Natural killer cell treated with Interleukin-12 subunit alpha and Interleukin-12 subunit beta and Interleukin-15 and Interleukin-18, amount 100 ng/mL, for 72 hours (primary cell): ENCODE data around the gene SCN3A. TPM values are rescaled to one million over a fixed set of nuclear protein-coding genes. Genes with fewer than 3 reads are reported as not detected.

Experiments used
- ATAC-seq, 2 donors: fragments of 150-1000 bp; cut with Tn5 transposase in 1 of 2; sonication (Bioruptor Pico), chemical (Tn5 transposase) in 1 of 2; 2 replicates each; pipeline ENCODE4 v1.10.0; 2021
- DNase-seq: peaks from one replicate; pipeline ENCODE4 v3.0.0; 2022; ENCODE audit warnings: low spot score
- H3K27ac Mint-ChIP-seq, 2 donors: 1 replicate in 1 of 2; 2 replicates in 1 of 2; pipeline ENCODE4 v1.8.0; 2022; ENCODE audit warnings: mixed read lengths in 2 of 2, mild to moderate bottlenecking in 1 of 2, moderate library complexity in 1 of 2
- H3K27me3 Mint-ChIP-seq, 2 donors: 1 replicate in 1 of 2; 2 replicates in 1 of 2; pipeline ENCODE4 v1.8.0; 2022; ENCODE audit warnings: mixed read lengths in 2 of 2
- H3K36me3 Mint-ChIP-seq: one replicate; pipeline ENCODE4 v1.8.0; 2022; ENCODE audit warnings: mixed read lengths
- H3K4me1 Mint-ChIP-seq, 2 donors: 1 replicate in 1 of 2; 2 replicates in 1 of 2; pipeline ENCODE4 v1.8.0; 2022; ENCODE audit warnings: low read depth in 2 of 2, mixed read lengths in 2 of 2, mild to moderate bottlenecking in 1 of 2
- H3K4me3 Mint-ChIP-seq: one replicate; pipeline ENCODE4 v1.8.0; 2022; ENCODE audit warnings: mixed read lengths
- H3K9me3 Mint-ChIP-seq: 2 replicates; pipeline ENCODE4 v1.8.0; 2022; ENCODE audit warnings: mixed read lengths
- total RNA-seq, 2 donors: library from RNA; stranded (reverse); gene quantifications; one replicate each; pipeline ENCODE4 v1.2.3, GENCODE V29; 2022

Gene SCN3A
- total RNA-seq, 2 donors from 2014 or later: not detected

GRCh38 chr2:165208094-165208493 lies 4.2 kb upstream of the SCN3A start:
- Mint-ChIP-seq H3K27me3 (no peaks in the 10 kb centered on the region), H3K36me3 (no peaks in the 10 kb centered on the region), H3K4me1 (no peaks in the 10 kb centered on the region), H3K9me3 (no peaks in the 10 kb centered on the region), H3K4me3 (no peak overlapping the region), H3K27ac (no peak overlapping the region)
- ATAC-seq: no peak
- DNase-seq: no peak

GRCh38 chr2:165205865-165206264 lies 2.0 kb upstream of the SCN3A start:
- H3K27me3 Mint-ChIP-seq: no peaks in the 10 kb centered on the region
- no peak for ATAC-seq
- H3K9me3 Mint-ChIP-seq: no peaks in the 10 kb centered on the region
- H3K27ac Mint-ChIP-seq: no peak overlapping the region
- H3K4me3 Mint-ChIP-seq: no peak overlapping the region
- no peaks in the 10 kb centered on the region for H3K4me1 Mint-ChIP-seq
- no peak for DNase-seq
- no peaks in the 10 kb centered on the region for H3K36me3 Mint-ChIP-seq

DNA sequence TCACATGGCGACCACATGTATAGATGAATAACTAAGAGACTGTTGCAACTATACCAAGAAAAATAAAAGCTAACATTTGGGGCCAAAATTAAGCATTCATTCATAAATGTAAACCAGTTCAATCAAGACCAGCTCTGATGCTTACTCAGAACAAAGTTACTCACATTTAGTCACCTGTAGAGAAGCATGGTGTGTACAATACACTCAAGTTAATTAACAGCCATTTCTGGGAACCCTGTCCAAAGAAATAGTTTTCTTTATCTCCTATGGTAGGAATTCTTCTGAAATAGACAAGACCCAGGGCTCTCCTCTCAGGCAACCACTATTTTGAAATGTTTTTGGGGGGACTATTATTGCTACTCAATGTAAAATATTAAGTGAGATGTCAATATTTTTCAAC lies 1.6 kb downstream of the SCN3A start:
- DNase-seq: no peak
- Mint-ChIP-seq H3K4me1 (no peaks in the 10 kb centered on the region), H3K36me3 (no peaks in the 10 kb centered on the region), H3K9me3 (no peaks in the 10 kb centered on the region), H3K27ac (no peak overlapping the region), H3K4me3 (no peak overlapping the region), H3K27me3 (no peaks in the 10 kb centered on the region)
- no peak for ATAC-seq

DNA sequence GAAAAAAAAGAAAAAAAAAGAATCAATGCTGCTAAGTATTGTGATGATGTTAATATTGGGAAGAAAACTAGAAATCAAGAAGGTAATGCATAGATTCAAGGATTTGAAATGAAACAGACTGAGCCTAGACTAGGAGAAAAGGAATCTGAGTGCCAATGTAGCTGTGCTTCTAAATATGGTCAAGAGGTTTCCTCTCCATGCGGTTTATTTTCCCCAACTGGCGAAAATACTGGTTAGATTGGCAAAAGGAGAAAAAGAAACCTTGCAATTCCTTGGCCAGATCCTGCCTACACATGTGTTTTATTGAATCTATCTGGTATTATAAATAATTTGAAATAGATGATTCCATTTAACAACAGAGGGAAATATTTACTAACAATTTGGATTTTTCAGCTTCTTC lies 5.7 kb downstream of the SCN3A start:
- no peak for ATAC-seq
- Mint-ChIP-seq H3K4me1 (no peaks in the 10 kb centered on the region), H3K4me3 (no peak overlapping the region), H3K27me3 (no peaks in the 10 kb centered on the region), H3K9me3 (no peaks in the 10 kb centered on the region), H3K27ac (no peak overlapping the region), H3K36me3 (no peaks in the 10 kb centered on the region)
- no peak for DNase-seq

DNA sequence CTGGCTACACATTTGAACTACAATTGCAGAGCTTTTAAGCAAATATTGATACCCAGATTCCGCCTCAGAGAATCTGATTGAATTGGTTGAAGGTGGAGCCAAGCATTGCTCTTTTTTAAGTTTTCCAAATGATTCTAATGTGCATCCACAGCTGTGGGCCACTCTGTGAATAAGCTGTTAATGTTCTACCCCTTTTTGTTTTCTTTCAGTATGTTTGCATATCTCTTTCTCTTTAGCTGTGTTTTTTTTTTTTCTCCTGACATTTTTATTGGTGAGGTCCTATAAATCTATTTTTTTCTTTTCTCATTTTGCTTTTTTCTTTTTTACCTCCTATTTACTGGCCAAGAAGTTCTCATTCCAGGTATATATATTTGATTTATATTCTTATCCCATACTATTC lies 6.5 kb downstream of the SCN3A start:
- no peaks in the 10 kb centered on the region for H3K27me3 Mint-ChIP-seq
- no peaks in the 10 kb centered on the region for H3K4me1 Mint-ChIP-seq
- H3K9me3 Mint-ChIP-seq: no peaks in the 10 kb centered on the region
- ATAC-seq: no peak
- H3K27ac Mint-ChIP-seq: no peak overlapping the region
- no peaks in the 10 kb centered on the region for H3K36me3 Mint-ChIP-seq
- no peak overlapping the region for H3K4me3 Mint-ChIP-seq
- no peak for DNase-seq

GRCh38 chr2:165196411-165196810 lies 7.4 kb downstream of the SCN3A start:
- Mint-ChIP-seq H3K4me1 (no peaks in the 10 kb centered on the region), H3K9me3 (no peaks in the 10 kb centered on the region)
- ATAC-seq: no peak

DNA sequence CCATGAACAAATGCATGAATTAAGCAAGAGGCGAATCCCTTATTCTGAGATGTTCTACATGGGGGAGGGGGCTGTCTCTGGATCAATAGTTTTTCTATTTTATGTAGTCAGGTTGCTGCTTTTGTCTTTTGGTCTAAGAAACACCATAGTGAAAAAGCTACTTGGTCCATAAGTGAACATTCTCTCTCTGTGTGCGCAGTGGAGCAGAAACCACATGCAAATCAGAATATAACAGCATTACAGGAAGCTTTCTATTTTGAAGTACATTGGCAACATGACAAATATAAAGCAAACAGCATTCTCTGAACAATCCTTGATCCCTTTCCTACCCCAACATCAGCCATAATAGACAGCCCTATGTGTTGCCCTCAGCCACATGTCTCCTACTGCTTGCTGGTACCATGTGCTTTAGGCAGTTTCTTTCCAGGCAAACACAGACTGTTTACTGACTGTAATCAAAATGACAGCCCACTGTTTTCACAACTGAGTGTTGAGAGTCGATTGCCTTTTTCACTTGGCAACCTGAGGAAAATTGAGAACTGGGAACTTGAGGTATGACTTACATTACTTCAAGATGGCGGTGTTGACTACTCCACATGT lies 10.6 kb downstream of the SCN3A start:
- Mint-ChIP-seq H3K9me3 (no peaks in the 10 kb centered on the region), H3K27me3 (no peaks in the 10 kb centered on the region), H3K4me3 (no peak overlapping the region), H3K36me3 (no peaks in the 10 kb centered on the region), H3K4me1 (no peaks in the 10 kb centered on the region), H3K27ac (no peak overlapping the region)
- ATAC-seq: no peak
- DNase-seq: no peak

More at GRCh38 chr2:165196411-165196810, 7.4 kb downstream of the SCN3A start:
- no peaks in the 10 kb centered on the region for H3K27me3 Mint-ChIP-seq
- DNase-seq: no peak
- no peak overlapping the region for H3K27ac Mint-ChIP-seq
- H3K4me3 Mint-ChIP-seq: no peak overlapping the region
- no peaks in the 10 kb centered on the region for H3K36me3 Mint-ChIP-seq

- Mint-ChIP-seq H3K36me3 (no peaks in the 10 kb centered on the region), H3K4me1 (no peaks in the 10 kb centered on the region), H3K9me3 (no peaks in the 10 kb centered on the region), H3K4me3 (no peak overlapping the region), H3K27me3 (no peaks in the 10 kb centered on the region), H3K27ac (no peak overlapping the region)
- DNase-seq (no peak), ATAC-seq (no peak)
Observed at GRCh38 chr2:165192729-165193128, 11.1 kb downstream of the SCN3A start.

GRCh38 chr2:165191096-165191728 lies 12.6 kb downstream of the SCN3A start:
- Mint-ChIP-seq H3K9me3 (no peaks in the 10 kb centered on the region), H3K27ac (no peak overlapping the region), H3K36me3 (no peaks in the 10 kb centered on the region), H3K4me1 (no peaks in the 10 kb centered on the region), H3K4me3 (no peak overlapping the region), H3K27me3 (peaks cover 0 to under 1% of the 10 kb centered on the region in 2 donors)
- DNase-seq (no peak), ATAC-seq (no peak)

GRCh38 chr2:165185633-165186032 lies 18.2 kb downstream of the SCN3A start:
- DNase-seq (no peak), ATAC-seq (no peak)
- H3K27ac Mint-ChIP-seq: no peak overlapping the region
- H3K4me3 Mint-ChIP-seq: no peak overlapping the region
- peaks cover 0 to 2% of the 10 kb centered on the region in 2 donors for H3K27me3 Mint-ChIP-seq
- H3K9me3 Mint-ChIP-seq: no peaks in the 10 kb centered on the region
- H3K36me3 Mint-ChIP-seq: no peaks in the 10 kb centered on the region
- no peaks in the 10 kb centered on the region for H3K4me1 Mint-ChIP-seq

DNA sequence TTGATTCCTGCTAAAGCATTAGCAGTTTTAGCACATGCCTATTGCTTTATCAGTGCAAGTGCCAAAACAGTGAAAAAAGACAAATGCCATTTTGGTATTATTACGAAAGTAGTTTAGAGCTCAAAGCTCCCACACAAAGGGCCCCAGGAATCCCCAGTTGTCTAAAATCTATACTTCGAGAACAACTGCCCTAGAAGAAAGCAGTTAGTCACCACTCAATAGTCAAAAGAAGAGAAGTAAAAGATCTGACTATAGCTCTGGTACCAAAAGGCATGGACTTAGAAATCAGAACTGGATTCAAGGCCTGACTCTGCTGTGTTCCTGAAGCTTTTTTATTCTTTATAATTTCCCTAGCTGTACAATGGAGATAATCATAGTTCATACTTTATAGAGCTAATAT lies 21.8 kb downstream of the SCN3A start:
- H3K4me3 Mint-ChIP-seq: no peak overlapping the region
- DNase-seq: no peak
- no peak overlapping the region for H3K27ac Mint-ChIP-seq
- H3K27me3 Mint-ChIP-seq: peaks cover 0 to 6% of the 10 kb centered on the region in 2 donors
- no peak for ATAC-seq
- H3K4me1 Mint-ChIP-seq: no peaks in the 10 kb centered on the region
- H3K36me3 Mint-ChIP-seq: no peaks in the 10 kb centered on the region
- peaks cover 3% of the 10 kb centered on the region for H3K9me3 Mint-ChIP-seq

- DNase-seq (no peak), ATAC-seq (no peak)
- no peaks in the 10 kb centered on the region for H3K36me3 Mint-ChIP-seq
- peaks cover 0 to 4% of the 10 kb centered on the region in 2 donors for H3K27me3 Mint-ChIP-seq
- H3K4me3 Mint-ChIP-seq: no peak overlapping the region
- no peak overlapping the region for H3K27ac Mint-ChIP-seq
- H3K4me1 Mint-ChIP-seq: no peaks in the 10 kb centered on the region
- H3K9me3 Mint-ChIP-seq: peaks cover 3% of the 10 kb centered on the region
Observed at GRCh38 chr2:165176780-165177179, 27.1 kb downstream of the SCN3A start.

DNA sequence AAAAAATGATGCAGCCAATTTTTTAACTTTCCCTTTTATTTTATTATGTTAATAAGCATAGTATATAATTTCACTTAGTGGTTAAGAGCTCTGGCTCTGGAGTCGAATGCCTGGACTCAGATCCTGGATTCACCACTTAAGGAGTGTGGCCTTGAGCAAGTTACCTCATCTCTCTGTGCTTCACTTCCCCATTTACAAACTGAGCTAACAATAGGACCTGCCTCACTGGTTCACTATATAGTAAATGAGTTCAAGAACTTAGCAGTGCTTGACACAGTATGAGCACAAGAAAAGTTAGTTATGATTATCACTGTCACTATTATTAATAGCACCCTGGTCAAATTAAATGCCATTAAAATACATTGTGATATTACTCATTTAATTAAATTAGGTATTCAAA lies 30.6 kb downstream of the SCN3A start:
- Mint-ChIP-seq H3K36me3 (no peaks in the 10 kb centered on the region), H3K27me3 (no peaks in the 10 kb centered on the region), H3K9me3 (no peaks in the 10 kb centered on the region), H3K4me1 (no peaks in the 10 kb centered on the region), H3K27ac (no peak overlapping the region), H3K4me3 (no peak overlapping the region)
- DNase-seq (no peak), ATAC-seq (no peak)

DNA sequence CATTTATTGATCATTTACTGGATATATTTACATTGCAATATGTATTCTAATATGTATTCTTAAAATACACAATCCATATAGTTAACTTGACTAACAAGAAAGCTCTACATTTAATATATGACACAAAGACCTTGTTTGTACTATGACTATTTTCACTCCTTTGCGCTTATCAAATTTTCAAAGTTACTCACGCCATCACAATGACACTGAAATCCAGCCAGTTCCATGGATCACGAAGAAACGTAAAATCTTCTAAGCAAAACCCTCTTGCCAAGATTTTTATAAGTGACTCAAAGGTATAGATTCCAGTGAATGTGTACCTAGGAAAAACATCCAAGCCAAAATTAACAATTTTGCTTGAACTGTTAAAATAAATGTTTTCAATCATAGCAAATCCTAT lies 39.6 kb downstream of the SCN3A start:
- Mint-ChIP-seq H3K4me1 (no peaks in the 10 kb centered on the region), H3K9me3 (no peaks in the 10 kb centered on the region), H3K27me3 (no peaks in the 10 kb centered on the region), H3K27ac (no peak overlapping the region), H3K4me3 (no peak overlapping the region), H3K36me3 (no peaks in the 10 kb centered on the region)
- ATAC-seq (no peak), DNase-seq (no peak)

DNA sequence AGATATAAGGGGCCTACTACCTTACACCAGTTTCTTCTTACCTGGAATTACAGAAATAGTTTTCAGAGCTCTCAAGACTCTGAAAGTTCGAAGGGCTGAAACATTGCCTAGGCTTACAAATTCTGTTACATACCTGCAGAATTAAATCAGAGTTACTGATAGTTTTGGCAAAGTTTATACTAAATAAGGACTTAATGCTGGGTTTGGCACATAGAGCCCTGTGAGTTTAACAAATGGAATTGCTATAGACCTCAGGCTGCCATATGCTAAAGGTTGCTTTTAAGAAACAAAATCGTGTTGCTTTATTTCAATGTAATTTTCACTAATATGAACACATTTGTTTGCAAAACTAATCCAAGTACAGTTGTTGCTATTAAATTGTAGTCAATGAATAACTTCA lies 40.1 kb downstream of the SCN3A start:
- Mint-ChIP-seq H3K4me3 (no peak overlapping the region), H3K27me3 (no peaks in the 10 kb centered on the region), H3K9me3 (no peaks in the 10 kb centered on the region), H3K36me3 (no peaks in the 10 kb centered on the region), H3K27ac (no peak overlapping the region), H3K4me1 (no peaks in the 10 kb centered on the region)
- no peak for ATAC-seq
- DNase-seq: no peak
